HG02610 (cell line): Measurements from ENCODE around the gene ZC3H12C.

Experiments used
- ATAC-seq: cut with Tn5 transposase; IDR thresholded peaks from one replicate; pipeline ENCODE4 v1.9.1; 2021; ENCODE audit warnings: mild to moderate bottlenecking, moderate library complexity; ENCODE audit not compliant: unreplicated experiment

The ZC3H12C gene

GRCh38 chr11:110147962-110148709 lies 54.9 kb downstream of the ZC3H12C start:
- ATAC-seq: no peak

GRCh38 chr11:110148775-110149744 lies 55.9 kb downstream of the ZC3H12C start:
- peak; percentile 29 for ATAC-seq

- no peak for ATAC-seq
These were observed 59.0 kb downstream of the ZC3H12C start for GRCh38 chr11:110152199-110152598.

- ATAC-seq: no peak
These were observed 60.3 kb downstream of the ZC3H12C start for GRCh38 chr11:110153474-110153873.

GRCh38 chr11:110156503-110156902 lies 63.3 kb downstream of the ZC3H12C start:
- no peak for ATAC-seq

GRCh38 chr11:110158317-110159200 lies 65.4 kb downstream of the ZC3H12C start:
- no peak for ATAC-seq

- no peak for ATAC-seq
These were observed 66.3 kb downstream of the ZC3H12C start for GRCh38 chr11:110159476-110159875.

GRCh38 chr11:110160016-110160415 lies 66.8 kb downstream of the ZC3H12C start:
- ATAC-seq: no peak

GRCh38 chr11:110160437-110160836 lies 67.2 kb downstream of the ZC3H12C start:
- no peak for ATAC-seq

- no peak for ATAC-seq
These were observed 67.9 kb downstream of the ZC3H12C start for GRCh38 chr11:110161061-110161460.

- no peak for ATAC-seq
These were observed 69.0 kb downstream of the ZC3H12C start for GRCh38 chr11:110162216-110162615.

GRCh38 chr11:110165039-110165925 lies 72.1 kb downstream of the ZC3H12C start:
- no peak for ATAC-seq

GRCh38 chr11:110168033-110168803 lies 75.0 kb downstream of the ZC3H12C start:
- ATAC-seq: no peak

GRCh38 chr11:110169738-110170137 lies 76.5 kb downstream of the ZC3H12C start:
- no peak for ATAC-seq

GRCh38 chr11:110172468-110173065 lies 79.4 kb downstream of the ZC3H12C start:
- no peak for ATAC-seq

GRCh38 chr11:110173811-110174644 lies 80.8 kb downstream of the ZC3H12C start:
- ATAC-seq: peak; percentile 34

- ATAC-seq: peak; percentile 7
These were observed 81.6 kb downstream of the ZC3H12C start for GRCh38 chr11:110174645-110175310.
